NCI-H1092 treated with DMSO at 0.1 percent for 48 hours (cell line): Measurements from ENCODE around the gene ADAM12.
"Not testable (repeated sequence)": the region's sequence is repeated elsewhere in the genome, so short reads cannot be mapped to it uniquely, and the experiment has no call there.

Experiments used
- DNase-seq: peaks from one replicate; lab custom pipeline; 2025; lab: John Stamatoyannopoulos, UW

The ADAM12 gene

DNA sequence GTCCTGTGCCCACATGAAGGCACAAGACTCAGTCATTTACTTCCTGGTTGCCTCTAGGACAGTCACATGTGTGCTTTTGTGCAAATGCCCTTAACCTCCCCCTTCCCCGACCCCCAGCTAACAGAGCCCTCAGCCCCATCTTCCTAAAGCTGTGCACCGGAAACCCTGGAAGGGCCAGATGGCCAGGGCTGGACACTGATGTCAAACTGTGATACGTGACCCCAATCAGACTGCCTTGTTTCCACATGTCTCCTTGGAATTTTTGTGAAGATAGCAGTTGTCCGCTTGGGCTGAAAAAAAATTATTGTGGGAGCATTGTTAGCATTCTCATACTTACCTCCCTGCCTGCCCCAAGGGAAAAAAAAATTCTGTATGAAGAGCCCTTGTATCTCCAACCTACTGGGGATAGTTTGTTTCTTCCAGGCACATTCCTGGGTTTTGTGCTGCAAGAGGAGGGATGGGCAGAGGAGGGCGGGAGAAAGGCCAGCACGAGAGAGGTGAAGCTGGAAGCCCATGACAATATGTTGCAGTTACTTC, 17.0 kb upstream of the ADAM12 start:
- DNase-seq, result no peak

GRCh38 chr10:126402721-126403695, 14.7 kb upstream of the ADAM12 start:
- DNase-seq, result no peak

- no peak for DNase-seq
Measured at GRCh38 chr10:126400641-126401040, 12.4 kb upstream of the ADAM12 start.

DNA sequence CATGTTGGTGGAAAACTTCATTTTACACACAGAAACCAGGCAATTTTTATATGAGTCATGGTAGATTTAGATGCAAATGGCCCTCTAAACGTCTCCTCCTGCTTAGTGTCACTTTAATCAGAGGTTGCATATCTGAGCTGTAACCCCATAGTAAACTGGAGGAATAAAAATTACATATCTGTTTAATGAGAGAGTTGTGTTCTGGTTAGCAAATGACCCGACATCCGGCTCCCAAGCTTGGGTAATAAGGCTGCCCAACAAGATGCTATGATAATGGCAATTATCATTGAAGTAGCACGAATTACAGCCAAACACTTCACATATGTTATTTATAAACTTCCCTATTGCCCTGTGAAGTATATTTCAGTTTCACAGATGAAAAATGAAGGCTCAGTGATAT, 10.6 kb upstream of the ADAM12 start:
- no peak for DNase-seq

DNA sequence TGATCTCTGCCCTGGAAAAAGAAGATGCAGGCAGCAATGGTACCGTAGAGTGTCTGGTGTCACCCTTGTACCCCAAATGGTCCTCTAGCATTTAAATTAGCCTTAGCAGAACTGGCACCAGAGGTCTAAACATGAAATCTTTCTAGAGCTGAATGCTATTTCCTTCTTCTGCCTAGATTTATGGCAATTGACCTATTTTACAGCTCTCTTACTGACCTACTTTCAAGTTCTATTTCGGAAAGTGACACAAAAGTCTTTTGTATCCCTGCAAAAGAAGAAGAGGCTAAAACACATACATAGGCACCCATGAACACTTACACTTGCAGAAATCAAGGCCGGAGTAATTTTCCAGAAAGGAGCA, 10.1 kb upstream of the ADAM12 start:
- DNase-seq, result no peak

GRCh38 chr10:126397640-126398382, 9.5 kb upstream of the ADAM12 start:
- no peak for DNase-seq

GRCh38 chr10:126397156-126397555, 8.9 kb upstream of the ADAM12 start:
- DNase-seq, result no peak

DNA sequence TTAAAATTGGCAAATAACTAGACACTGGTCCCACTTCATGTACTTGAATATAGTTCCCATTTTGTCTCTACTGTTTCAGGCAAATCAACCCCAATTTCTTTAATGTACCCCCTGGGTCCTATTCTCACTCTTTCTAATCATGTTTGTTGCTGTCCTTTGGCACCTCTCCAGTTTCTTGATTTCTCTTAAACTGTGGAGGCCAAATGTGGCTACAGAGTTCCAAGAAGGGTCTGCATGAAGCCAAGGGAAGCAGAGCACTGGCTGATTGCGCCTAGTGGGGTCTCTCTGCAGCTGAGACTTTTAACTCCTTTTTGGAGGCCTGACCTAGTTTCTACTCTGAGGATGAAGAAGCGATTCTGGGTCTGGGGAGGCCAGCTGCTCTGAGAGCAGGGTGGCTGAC, 6.7 kb upstream of the ADAM12 start:
- no peak for DNase-seq

DNA sequence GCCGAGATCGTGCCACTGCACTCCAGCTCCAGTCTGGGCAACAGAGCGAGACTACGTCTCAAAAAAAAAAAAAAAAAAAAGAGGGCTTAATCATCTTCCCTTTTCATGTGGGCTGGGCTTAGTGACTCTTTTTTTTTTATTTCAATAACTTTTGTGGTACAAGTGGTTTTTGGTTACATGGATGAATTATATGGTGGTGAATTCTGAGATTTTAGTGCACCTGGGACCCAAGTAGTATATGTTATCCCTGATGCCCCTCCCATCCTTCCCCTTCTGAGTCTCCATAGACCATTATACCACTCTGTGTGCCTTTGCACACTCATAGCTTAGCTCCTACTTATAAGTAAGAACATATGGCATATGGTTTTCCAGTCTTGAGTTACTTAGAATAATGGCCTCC, 4.8 kb upstream of the ADAM12 start:
- DNase-seq, result no peak

- DNase-seq, result no peak
Measured at GRCh38 chr10:126392469-126392868, 4.2 kb upstream of the ADAM12 start.

GRCh38 chr10:126392068-126392467, 3.8 kb upstream of the ADAM12 start:
- no peak for DNase-seq

DNA sequence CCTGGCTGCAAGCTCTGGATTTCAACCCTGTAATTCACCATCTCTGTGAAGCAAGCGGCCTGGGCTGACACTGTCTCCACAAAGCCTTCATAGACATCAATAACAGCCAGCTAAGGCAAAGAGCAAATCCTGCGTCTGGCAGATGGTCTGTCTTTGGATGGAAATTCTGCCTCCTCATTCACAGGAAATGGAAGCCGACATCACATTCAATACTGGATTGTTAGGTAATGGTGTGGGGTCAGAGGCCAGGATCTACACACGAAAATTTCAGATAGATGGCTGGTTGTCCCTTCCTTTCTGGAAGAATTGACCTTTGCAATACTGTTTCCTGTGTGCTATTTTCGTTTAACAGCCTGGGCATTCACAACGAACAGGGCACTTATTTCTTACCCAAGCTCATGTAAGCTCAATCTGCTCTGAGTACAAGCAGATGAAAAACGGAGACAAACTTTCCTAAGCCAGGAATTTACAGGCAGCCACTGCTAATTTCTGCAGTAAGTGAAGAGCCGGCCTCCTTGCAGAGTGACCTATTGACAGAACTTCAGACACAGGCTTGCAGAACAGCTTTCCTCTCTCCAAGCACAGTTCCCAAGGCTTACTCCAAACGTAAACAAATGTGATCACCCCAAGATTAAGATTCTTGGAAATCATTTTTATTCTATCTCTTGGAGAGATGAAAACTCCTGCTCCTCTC, 3.1 kb upstream of the ADAM12 start:
- no peak for DNase-seq

DNA sequence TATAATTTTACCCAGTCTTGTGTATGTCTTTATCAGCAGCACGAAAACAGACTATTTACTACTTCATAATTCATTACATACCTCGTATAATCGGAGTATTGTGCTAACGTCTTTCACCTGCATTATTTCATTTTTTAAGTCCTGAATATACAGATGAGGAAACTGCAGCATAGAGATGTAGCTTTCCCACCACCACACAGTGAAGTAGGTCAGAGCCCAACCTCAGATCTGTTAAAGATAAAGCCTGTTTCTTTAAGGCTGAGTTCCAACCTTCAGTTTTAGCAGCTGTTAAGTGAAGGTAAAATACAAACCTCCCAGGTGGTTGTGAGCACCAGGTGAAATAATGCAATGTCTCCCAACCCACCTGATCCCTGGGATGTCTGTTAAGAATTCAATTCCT, 2.0 kb upstream of the ADAM12 start:
- DNase-seq, result no peak

- peak; percentile 34 for DNase-seq
Measured at GRCh38 chr10:126387041-126387921, 996 bp downstream of the ADAM12 start.

DNA sequence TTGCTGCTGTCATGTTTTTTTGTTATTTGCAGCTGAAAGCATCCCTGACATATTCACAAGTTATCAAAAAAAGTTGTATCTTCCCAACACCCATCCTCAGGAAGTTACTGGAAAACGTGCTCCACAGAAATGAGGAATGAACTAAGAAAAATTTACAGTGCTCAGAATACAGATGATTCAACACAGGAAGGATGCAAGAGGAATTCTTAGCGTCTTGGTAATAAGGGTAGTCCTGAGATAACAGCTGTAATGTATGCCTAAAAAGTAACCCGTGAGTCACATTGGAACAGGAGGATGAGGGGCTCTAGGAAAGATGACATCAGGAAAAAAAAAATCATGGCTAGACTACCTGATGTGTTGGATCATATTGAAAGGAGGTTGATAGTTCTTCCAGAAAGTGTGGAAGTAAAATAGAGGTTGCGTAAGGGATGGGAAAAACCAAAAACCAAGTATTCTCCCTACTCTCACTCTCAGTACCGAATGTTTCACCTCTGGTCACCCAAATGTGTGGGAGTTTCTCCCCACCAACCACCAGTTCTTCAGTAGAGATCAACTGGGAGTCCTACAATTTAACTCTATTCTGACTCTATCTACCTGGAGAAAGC, 3.9 kb downstream of the ADAM12 start:
- DNase-seq, result no peak

DNA sequence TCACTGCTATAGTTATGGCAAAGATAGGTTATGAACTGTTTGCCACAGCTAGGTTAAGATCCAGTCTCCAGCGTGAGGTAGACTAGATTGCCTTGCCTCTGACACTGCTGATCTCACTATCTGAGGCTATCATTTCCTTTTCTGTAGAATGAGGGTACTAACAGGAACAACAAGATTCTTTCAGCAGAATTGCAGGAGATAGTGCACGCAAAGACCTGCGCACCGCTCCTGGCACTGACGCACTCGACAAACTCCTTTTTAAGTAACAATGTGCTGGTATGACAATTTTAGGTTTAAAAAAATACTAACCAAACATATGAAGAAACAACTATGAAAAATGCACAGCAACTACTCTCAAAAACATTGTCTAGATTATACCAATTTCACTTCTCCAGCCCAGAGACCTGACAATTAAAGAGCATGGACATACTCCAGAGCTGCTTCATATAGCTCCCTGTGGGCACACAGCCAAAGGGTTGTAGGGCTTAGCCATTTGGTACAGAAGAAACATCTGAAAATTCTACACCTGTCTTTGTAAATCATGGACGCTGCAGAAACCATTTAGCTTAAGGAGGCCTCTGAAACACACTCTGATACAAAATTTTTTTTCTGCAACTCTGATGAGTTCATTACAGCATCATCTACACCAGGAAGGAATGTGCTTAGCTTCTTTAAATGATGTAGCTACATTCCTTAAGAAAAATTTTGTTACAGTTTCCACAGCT, 7.8 kb downstream of the ADAM12 start:
- no peak for DNase-seq

DNA sequence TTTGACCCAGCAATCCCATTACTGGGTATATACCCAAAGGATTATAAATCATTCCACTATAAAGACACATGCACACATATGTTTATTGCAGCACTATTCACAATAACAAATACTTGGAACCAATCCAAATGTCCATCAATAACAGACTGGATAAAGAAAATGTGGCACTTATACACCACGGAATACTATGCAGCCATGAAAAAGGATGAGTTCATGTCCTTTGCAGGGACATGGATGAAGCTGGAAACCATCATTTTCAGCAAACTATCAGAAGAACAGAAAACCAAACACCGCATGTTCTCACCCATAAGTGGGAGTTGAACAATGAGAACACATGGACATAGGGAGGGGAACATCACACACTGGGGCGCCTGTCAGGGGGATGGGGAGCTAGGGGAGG, 9.1 kb downstream of the ADAM12 start:
- not testable (repeated sequence) for DNase-seq

DNA sequence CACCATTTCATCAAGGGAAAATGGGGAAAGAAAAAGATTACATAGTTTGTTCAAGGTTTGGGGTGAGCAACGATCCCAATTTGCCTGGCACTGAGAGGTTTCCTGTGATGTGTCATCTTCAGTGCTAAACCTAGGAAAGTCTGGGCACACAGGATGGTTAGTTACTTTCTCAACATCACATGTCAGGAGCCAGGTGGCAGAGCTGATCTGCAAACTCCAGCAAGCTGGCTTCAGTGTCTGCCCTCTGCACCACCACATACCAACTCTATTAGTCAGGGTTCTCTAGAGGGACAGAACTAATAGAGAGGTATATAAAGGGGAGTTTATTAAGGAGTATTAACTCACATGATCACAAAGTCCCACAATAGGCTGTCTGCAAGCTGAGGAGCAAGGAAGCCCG, 11.3 kb downstream of the ADAM12 start:
- DNase-seq, result no peak

GRCh38 chr10:126375926-126376554, 12.2 kb downstream of the ADAM12 start:
- DNase-seq, result no peak

GRCh38 chr10:126375299-126375698, 13.0 kb downstream of the ADAM12 start:
- no peak for DNase-seq
